B cell (primary cell): Measurements from ENCODE around the gene RNF150. TPM values are rescaled to one million over a fixed set of nuclear protein-coding genes. Genes with fewer than 3 reads are reported as not detected.

ENCODE experiments used
- ATAC-seq: fragments of 200-7000 bp; cut with Tn5 transposase; one replicate; pipeline ENCODE4 v1.10.0; 2021; ENCODE audit warnings: low read depth, mild to moderate bottlenecking, moderate number of reproducible peaks, moderate library complexity
- CTCF ChIA-PET: fragments of 350-600 bp; sonication (Branson Sonifier 250); formaldehyde crosslinking; loops from one replicate; lab custom pipeline; 2021; ENCODE audit warnings: antibody characterized with exemption, inconsistent platforms; lab: Charles Lee
- POLR2A ChIA-PET: fragments of 350-600 bp; sonication (Branson Sonifier 250); formaldehyde crosslinking; loops from one replicate; lab custom pipeline; 2021; ENCODE audit warnings: antibody characterized with exemption; lab: Charles Lee
- DNase-seq: peaks from one replicate; pipeline ENCODE4 v3.0.0; 2013
- H2AFZ ChIP-seq: 2 replicates; pipeline ENCODE4 v1.6.1; 2012; ENCODE audit warnings: mild to moderate bottlenecking, low read depth, low read length; ENCODE audit not compliant: insufficient read depth, poor library complexity, severe bottlenecking
- H3K27ac ChIP-seq, 2 donors: 1 replicate in 1 of 2; 2 replicates in 1 of 2; pipeline ENCODE4 v1.5.1; 2012 to 2013; ENCODE audit warnings: low read length in 2 of 2, mild to moderate bottlenecking in 2 of 2, moderate library complexity in 1 of 2
- H3K27me3 ChIP-seq, 4 experiments: fragments of 200-600 bp in 1 of 4; sonication (generic) in 1 of 4; replicated peaks in 1 of 4; 1 replicate in 2 of 4; 2 replicates in 2 of 4; pipeline versions ENCODE4 v1.6.1 to v1.7.0; 2013 to 2016; ENCODE audit warnings: low read length in 3 of 4, mild to moderate bottlenecking in 2 of 4, mixed read lengths in 1 of 4, moderate library complexity in 1 of 4; ENCODE audit not compliant: insufficient read depth in 4 of 4, control insufficient read depth in 3 of 4; ENCODE audit errors: control extremely low read depth in 1 of 4
- H3K36me3 ChIP-seq, 2 experiments: replicated peaks in 1 of 2; 1 replicate in 1 of 2; 2 replicates in 1 of 2; pipeline versions ENCODE4 v1.6.1 to v1.7.1; 2013; ENCODE audit warnings: low read length in 1 of 2; ENCODE audit not compliant: insufficient read depth in 2 of 2, control insufficient read depth in 1 of 2; ENCODE audit errors: control extremely low read depth in 1 of 2, extremely low read depth in 1 of 2
- H3K4me1 ChIP-seq, 2 donors: fragments of 200-600 bp in 1 of 2; sonication (generic) in 1 of 2; 1 replicate in 1 of 2; 2 replicates in 1 of 2; pipeline versions ENCODE4 v1.5.1 to v1.6.1; 2013 to 2017; ENCODE audit warnings: low read length in 2 of 2; ENCODE audit not compliant: control insufficient read depth in 2 of 2, insufficient read depth in 2 of 2
- H3K4me2 ChIP-seq: replicated peaks from 2 replicates; pipeline ENCODE3; 2012; ENCODE audit warnings: mild to moderate bottlenecking, low read depth, low read length; ENCODE audit not compliant: poor library complexity, severe bottlenecking
- H3K4me3 ChIP-seq, 5 experiments: fragments of 200-600 bp in 1 of 5; sonication (generic) in 1 of 5; 1 replicate in 3 of 5; 2 replicates in 2 of 5; pipeline versions ENCODE4 v1.5.1 to v1.7.0; 2011 to 2016; ENCODE audit warnings: low read length in 4 of 5, mild to moderate bottlenecking in 4 of 5, low read depth in 2 of 5, control low read depth in 1 of 5, moderate library complexity in 1 of 5; ENCODE audit not compliant: insufficient read depth in 1 of 5; ENCODE audit errors: control extremely low read depth in 1 of 5, extremely low read depth in 1 of 5
- H3K79me2 ChIP-seq: fragments of 200-600 bp; sonication (generic); one replicate; pipeline ENCODE4 v1.6.0; 2016; ENCODE audit warnings: low read length; ENCODE audit not compliant: control insufficient read depth, insufficient read depth
- H3K9ac ChIP-seq: fragments of 200-600 bp; sonication (generic); 2 replicates; pipeline ENCODE4 v1.6.1; 2017; ENCODE audit warnings: mild to moderate bottlenecking, low read length, moderate library complexity
- H3K9me3 ChIP-seq, 3 donors: one replicate each; pipeline versions ENCODE4 v1.6.1 to v1.7.1; 2013; ENCODE audit warnings: low read length in 2 of 3; ENCODE audit not compliant: control insufficient read depth in 2 of 3, insufficient read depth in 1 of 3; ENCODE audit errors: control extremely low read depth in 1 of 3
- H4K20me1 ChIP-seq: 2 replicates; pipeline ENCODE4 v1.6.0; 2012; ENCODE audit warnings: mild to moderate bottlenecking, low read length; ENCODE audit not compliant: insufficient read depth, control insufficient read depth, poor library complexity, severe bottlenecking
- H3K27ac Mint-ChIP-seq: one replicate; pipeline ENCODE4 v1.8.0; 2021; ENCODE audit warnings: mixed read lengths
- H3K27me3 Mint-ChIP-seq: one replicate; pipeline ENCODE4 v1.8.0; 2021; ENCODE audit warnings: mixed read lengths
- H3K4me1 Mint-ChIP-seq: one replicate; pipeline ENCODE4 v1.8.0; 2021; ENCODE audit warnings: mixed read lengths
- H3K4me3 Mint-ChIP-seq: one replicate; pipeline ENCODE4 v1.8.0; 2021; ENCODE audit warnings: mixed read lengths
- H3K9me3 Mint-ChIP-seq: one replicate; pipeline ENCODE4 v1.8.0; 2022; ENCODE audit warnings: mixed read lengths; ENCODE audit not compliant: insufficient read depth
- EZH2 ChIP-seq: IDR thresholded peaks from 2 replicates; pipeline ENCODE4 v1.6.1; 2012; ENCODE audit warnings: borderline replicate concordance, low read depth, mild to moderate bottlenecking, moderate library complexity, low read length; ENCODE audit not compliant: insufficient read depth, poor library complexity, severe bottlenecking
- WGBS: methylation state at CpG from one replicate; pipeline ENCODE4 v1.1.5; 2013; ENCODE audit warnings: missing lambda C conversion rate; ENCODE audit not compliant: insufficient coverage; 5-methylcytosine and 5-hydroxymethylcytosine counted together
- intact Hi-C: fragments of 100-400 bp; cut with micrococcal nuclease; formaldehyde crosslinking; loops from one replicate; pipeline ENCODE4 v1.10.0; 2022
- polyA plus RNA-seq: library from polyadenylated mRNA; depleted of rRNA; stranded (reverse); fragments of >200 nt; gene quantifications from 2 replicates; pipeline ENCODE4 v1.2.3, GENCODE V29; 2012
- total RNA-seq, 2 donors: library from RNA; stranded (reverse); fragments of 120-200 nt in 1 of 2; gene quantifications; 1 replicate in 1 of 2; 2 replicates in 1 of 2; pipeline versions ENCODE4 v1.2.3 to v1.2.4, GENCODE V29; 2013 to 2022
- TF ChIP-seq, protein P1 (sequence below): fragments of 200-600 bp; IDR thresholded peaks from one replicate; pipeline ENCODE4 v1.8.0; 2022; ENCODE audit warnings: antibody characterized with exemption, mild to moderate bottlenecking

Gene RNF150
- total and polyA plus RNA-seq, 2 donors (not counting 1 experiment from before 2014, with no cell fraction given), result not detected

DNA sequence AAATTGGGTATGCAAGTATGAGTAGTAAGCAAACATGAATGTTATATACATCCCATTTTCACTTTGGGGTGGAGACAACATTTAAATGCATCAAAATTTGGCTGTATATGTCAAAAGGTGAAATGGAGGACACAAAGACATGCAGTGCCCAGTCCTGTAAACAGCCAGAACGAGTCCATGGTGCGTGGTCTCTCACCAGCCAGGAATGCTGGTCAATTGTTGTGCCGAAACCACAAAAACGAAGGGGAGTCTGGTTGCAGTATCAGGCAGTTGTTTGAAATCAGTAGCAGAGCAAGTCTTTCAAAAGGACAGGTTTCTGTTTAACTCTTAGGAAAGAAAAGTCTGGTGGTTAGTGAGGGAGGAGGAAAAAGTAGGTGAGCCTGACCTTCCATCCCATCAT, 22.3 kb upstream of the RNF150 start:
- POLR2A ChIA-PET, result no interaction called here
- Histone ChIP-seq H3K4me2 (no peak overlapping the region), H3K9ac (no peak overlapping the region), H2AFZ (no peak overlapping the region), H3K27ac (no peak overlapping the region), H3K9me3 (no peaks in the 10 kb centered on the region), H3K79me2 (no peaks in the 10 kb centered on the region), H4K20me1 (no peaks in the 10 kb centered on the region), H3K4me1 (no peaks in the 10 kb centered on the region), H3K27me3 (no peaks in the 10 kb centered on the region), H3K4me3 (no peak overlapping the region), H3K36me3 (no peaks in the 10 kb centered on the region)
- Mint-ChIP-seq H3K4me1 (no peaks in the 10 kb centered on the region), H3K27ac (no peak overlapping the region), H3K4me3 (no peak overlapping the region), H3K9me3 (no peaks in the 10 kb centered on the region), H3K27me3 (peaks cover 12% of the 10 kb centered on the region)
- CTCF ChIA-PET, result no interaction called here
- DNase-seq (no peak), ATAC-seq (no peak)
- WGBS, result 86% methylated on average over 4 of the region's 4 CpGs
- TF ChIP-seq, protein P1, sequence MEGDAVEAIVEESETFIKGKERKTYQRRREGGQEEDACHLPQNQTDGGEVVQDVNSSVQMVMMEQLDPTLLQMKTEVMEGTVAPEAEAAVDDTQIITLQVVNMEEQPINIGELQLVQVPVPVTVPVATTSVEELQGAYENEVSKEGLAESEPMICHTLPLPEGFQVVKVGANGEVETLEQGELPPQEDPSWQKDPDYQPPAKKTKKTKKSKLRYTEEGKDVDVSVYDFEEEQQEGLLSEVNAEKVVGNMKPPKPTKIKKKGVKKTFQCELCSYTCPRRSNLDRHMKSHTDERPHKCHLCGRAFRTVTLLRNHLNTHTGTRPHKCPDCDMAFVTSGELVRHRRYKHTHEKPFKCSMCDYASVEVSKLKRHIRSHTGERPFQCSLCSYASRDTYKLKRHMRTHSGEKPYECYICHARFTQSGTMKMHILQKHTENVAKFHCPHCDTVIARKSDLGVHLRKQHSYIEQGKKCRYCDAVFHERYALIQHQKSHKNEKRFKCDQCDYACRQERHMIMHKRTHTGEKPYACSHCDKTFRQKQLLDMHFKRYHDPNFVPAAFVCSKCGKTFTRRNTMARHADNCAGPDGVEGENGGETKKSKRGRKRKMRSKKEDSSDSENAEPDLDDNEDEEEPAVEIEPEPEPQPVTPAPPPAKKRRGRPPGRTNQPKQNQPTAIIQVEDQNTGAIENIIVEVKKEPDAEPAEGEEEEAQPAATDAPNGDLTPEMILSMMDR, result no peak
- TF ChIP-seq EZH2, result no peak
- intact Hi-C loops, result no loop called here

DNA sequence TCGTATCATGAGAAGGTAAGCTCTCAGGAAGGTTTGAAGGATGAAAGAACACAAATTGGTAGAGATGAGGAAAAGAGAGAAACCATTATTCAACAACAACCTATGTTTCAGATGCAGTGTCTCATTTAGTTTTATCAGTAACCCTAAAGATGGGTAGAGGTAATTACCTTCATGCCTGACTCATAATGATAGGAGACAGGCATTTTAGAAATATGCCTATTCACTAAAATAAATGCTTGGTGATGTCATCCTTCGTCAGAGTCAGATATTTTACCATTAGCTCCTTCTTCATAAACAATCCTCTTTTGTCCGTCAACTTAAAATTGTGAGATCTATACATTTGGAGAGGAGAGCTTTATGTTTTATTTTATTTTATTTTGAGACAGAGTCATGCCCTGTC, 21.5 kb upstream of the RNF150 start:
- Histone ChIP-seq H3K36me3 (no peaks in the 10 kb centered on the region), H3K27ac (no peak overlapping the region), H3K79me2 (no peaks in the 10 kb centered on the region), H3K4me2 (no peak overlapping the region), H3K4me3 (no peak overlapping the region), H3K9ac (no peak overlapping the region), H3K4me1 (no peaks in the 10 kb centered on the region), H3K27me3 (no peaks in the 10 kb centered on the region), H3K9me3 (no peaks in the 10 kb centered on the region), H4K20me1 (no peaks in the 10 kb centered on the region), H2AFZ (no peak overlapping the region)
- WGBS, result no CpG with 5 or more reads among the region's 3 CpGs
- ChIA-PET POLR2A (no interaction called here), CTCF (interaction anchor here (0.8 kb wide), 1 partner anchor 9 kb away, joined by 3 read pairs; no protein-coding TSS in a partner anchor)
- no peak overlapping the region for H3K4me3 Mint-ChIP-seq
- peaks cover 16% of the 10 kb centered on the region for H3K27me3 Mint-ChIP-seq
- H3K4me1 Mint-ChIP-seq, result no peaks in the 10 kb centered on the region
- DNase-seq (no peak), ATAC-seq (no peak)
- no peak overlapping the region for H3K27ac Mint-ChIP-seq
- intact Hi-C loops, result no loop called here
- TF ChIP-seq, protein P1, result no peak
- TF ChIP-seq EZH2, result no peak
- no peaks in the 10 kb centered on the region for H3K9me3 Mint-ChIP-seq
